PC-3 (cell line): ENCODE data around the gene EPS8L2. TPM values are rescaled to one million over a fixed set of nuclear protein-coding genes. Genes with fewer than 3 reads are reported as not detected.
"Not testable (repeated sequence)": the region's sequence is repeated elsewhere in the genome, so short reads cannot be mapped to it uniquely, and the experiment has no call there.

Experiments used
- ATAC-seq: fragments of 200-7000 bp; cut with Tn5 transposase; 2 replicates; pipeline ENCODE4 v1.9.1; 2020; ENCODE audit warnings: mild to moderate bottlenecking, moderate library complexity
- BruUV-seq: library from RNA; stranded (reverse); fragments of 400-500 nt; replicated peaks from 2 replicates; lab custom pipeline; 2021; lab: Mats Ljungman, UMichigan
- CTCF ChIA-PET: fragments of 300-600 bp; sonication (Branson Sonifier 250); formaldehyde crosslinking; loops from one replicate; lab custom pipeline; 2022; ENCODE audit warnings: antibody characterized with exemption; lab: Charles Lee
- POLR2A ChIA-PET: fragments of 300-600 bp; sonication (Branson Sonifier 250); formaldehyde crosslinking; loops from one replicate; lab custom pipeline; 2022; ENCODE audit warnings: antibody characterized with exemption; ENCODE audit not compliant: unreplicated experiment; lab: Charles Lee
- DNase-seq: peaks from one replicate; pipeline ENCODE4 v3.0.0-alpha.2; 2015
- H2AFZ ChIP-seq: fragments of 300-600 bp; sonication (generic); 2 replicates; pipeline ENCODE4 v1.6.0; 2016; ENCODE audit warnings: antibody characterized with exemption, low read length
- H3F3A ChIP-seq: fragments of 300-600 bp; sonication (generic); one replicate; pipeline ENCODE4 v1.6.0; 2017; ENCODE audit warnings: antibody characterized with exemption, low read length, control low read depth, mild to moderate bottlenecking; ENCODE audit not compliant: unreplicated experiment
- H3K27ac ChIP-seq: fragments of 300-600 bp; sonication (generic); 2 replicates; pipeline ENCODE4 v1.5.1; 2016; ENCODE audit warnings: mild to moderate bottlenecking, low read length
- H3K27me3 ChIP-seq: fragments of 300-600 bp; sonication (generic); 2 replicates; pipeline ENCODE4 v1.6.1; 2016; ENCODE audit warnings: low read length, mixed read lengths
- H3K36me3 ChIP-seq: fragments of 300-600 bp; sonication (generic); 2 replicates; pipeline ENCODE4 v1.6.1; 2016; ENCODE audit warnings: low read depth, mixed run types, low read length, mixed read lengths
- H3K4me1 ChIP-seq: fragments of 300-600 bp; sonication (generic); 2 replicates; pipeline ENCODE4 v1.5.1; 2016; ENCODE audit warnings: low read length; ENCODE audit not compliant: insufficient read depth
- H3K4me2 ChIP-seq: fragments of 300-600 bp; sonication (generic); 2 replicates; pipeline ENCODE4 v1.6.0; 2016; ENCODE audit warnings: low read length
- H3K4me3 ChIP-seq: fragments of 300-600 bp; sonication (generic); 2 replicates; pipeline ENCODE4 v1.5.1; 2016; ENCODE audit warnings: mild to moderate bottlenecking, low read length, mixed read lengths
- H3K79me2 ChIP-seq: fragments of 300-600 bp; sonication (generic); 2 replicates; pipeline ENCODE4 v1.6.1; 2017; ENCODE audit warnings: low read length, mixed read lengths
- H3K9ac ChIP-seq: fragments of 300-600 bp; sonication (generic); 2 replicates; pipeline ENCODE4 v1.6.0; 2016; ENCODE audit warnings: mild to moderate bottlenecking, low read length
- H3K9me2 ChIP-seq: fragments of 300-600 bp; sonication (generic); replicated peaks from 2 replicates; pipeline ENCODE4 v1.6.1; 2016; ENCODE audit warnings: mixed run types, low read length, mixed read lengths
- H3K9me3 ChIP-seq: fragments of 300-600 bp; sonication (generic); 2 replicates; pipeline ENCODE4 v1.6.1; 2016; ENCODE audit warnings: low read length, mixed read lengths
- H4K20me1 ChIP-seq: fragments of 300-600 bp; sonication (generic); 2 replicates; pipeline ENCODE4 v1.6.1; 2016; ENCODE audit warnings: low read length, mixed read lengths
- EZH2 ChIP-seq: fragments of 300-600 bp; sonication (generic); IDR thresholded peaks from one replicate; pipeline ENCODE4 v1.6.1; 2017; ENCODE audit warnings: antibody characterized with exemption, mild to moderate bottlenecking, low read length; ENCODE audit not compliant: unreplicated experiment
- EZH2phosphoT487 ChIP-seq: fragments of 300-600 bp; sonication (generic); IDR thresholded peaks from 2 replicates; pipeline ENCODE4 v1.6.1; 2018; ENCODE audit warnings: mild to moderate bottlenecking, antibody characterized with exemption, low read length, borderline replicate concordance
- intact Hi-C: fragments of 100-400 bp; cut with micrococcal nuclease; formaldehyde crosslinking; loops from 2 replicates; pipeline ENCODE4 v1.9.0; 2023
- total RNA-seq: library from RNA; depleted of rRNA; stranded (reverse); fragments of >200 nt; gene quantifications from 2 replicates; pipeline ENCODE4 v1.2.3, GENCODE V29; 2014
- TF ChIP-seq, protein P1 (sequence below): fragments of 300-600 bp; sonication (generic); conservative IDR thresholded peaks from 2 replicates; pipeline ENCODE4 v1.5.1; 2017; ENCODE audit warnings: antibody characterized with exemption, low read depth, mild to moderate bottlenecking, low read length

The EPS8L2 gene
- total RNA-seq, 1 experiment from 2014 or later, result 127 TPM

DNA sequence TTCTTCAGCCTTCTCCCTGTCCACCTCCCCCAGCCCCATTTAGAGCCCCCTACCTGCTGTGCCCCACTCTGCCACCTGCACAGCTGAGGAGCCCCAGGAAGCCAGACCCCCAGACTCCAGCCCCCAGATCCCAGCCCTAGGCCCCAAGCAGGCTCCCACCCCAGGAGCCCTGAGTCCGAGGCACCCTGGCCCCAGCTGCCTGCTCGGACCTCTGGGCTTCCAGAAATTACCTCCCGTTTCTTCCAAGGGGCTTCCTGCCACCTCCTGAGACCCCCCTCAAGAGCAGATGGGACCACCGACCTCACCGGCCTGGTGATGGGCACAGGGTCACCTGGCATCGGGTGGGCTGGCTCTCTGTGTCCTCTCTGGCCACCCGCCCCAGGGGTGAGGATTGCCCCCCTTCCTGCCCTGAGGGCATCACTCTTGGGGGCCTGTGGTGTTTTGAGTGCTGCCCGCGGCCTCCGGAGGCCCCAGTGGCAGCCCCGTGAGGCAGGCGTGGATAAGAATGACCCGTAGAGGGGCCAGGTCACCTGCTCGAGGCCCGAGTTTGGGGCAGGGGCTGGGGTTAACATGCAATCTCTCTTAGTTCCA, 23.0 kb downstream of the EPS8L2 start:
- Histone ChIP-seq H3K9ac (no peak overlapping the region), H4K20me1 (no peaks in the 10 kb centered on the region), H3K79me2 (no peaks in the 10 kb centered on the region), H3K4me2 (no peak overlapping the region), H3K27me3 (no peaks in the 10 kb centered on the region), H2AFZ (no peak overlapping the region), H3K36me3 (peaks cover 6% of the 10 kb centered on the region), H3K4me1 (peaks cover 17% of the 10 kb centered on the region), H3K9me3 (no peaks in the 10 kb centered on the region), H3F3A (peaks cover 8% of the 10 kb centered on the region), H3K4me3 (no peak overlapping the region), H3K9me2 (no peaks in the 10 kb centered on the region), H3K27ac (no peak overlapping the region)
- no peak for ATAC-seq
- POLR2A ChIA-PET, result no interaction called here
- no peak for TF ChIP-seq EZH2
- intact Hi-C loops, result loop anchor here (1.0 kb wide), 1 partner anchor 33 kb away; no protein-coding TSS in a partner anchor
- CTCF ChIA-PET, result interaction anchor here (1.5 kb wide), 1 partner anchor 24 kb away, joined by 4 read pairs; no protein-coding TSS in a partner anchor
- no peak for DNase-seq
- BruUV-seq, result no TSS peak

- ChIA-PET POLR2A (no interaction called here), CTCF (no interaction called here)
- no peaks in the 10 kb centered on the region for H4K20me1 ChIP-seq
- H3K27me3 ChIP-seq, result no peaks in the 10 kb centered on the region
- H3K9me3 ChIP-seq, result no peaks in the 10 kb centered on the region
- H3K27ac ChIP-seq, result no peak overlapping the region
- H3K36me3 ChIP-seq, result peaks cover 1% of the 10 kb centered on the region
- no TSS peak for BruUV-seq
- H3K4me2 ChIP-seq, result no peak overlapping the region
- no peaks in the 10 kb centered on the region for H3K79me2 ChIP-seq
- intact Hi-C loops, result no loop called here
- H3K9me2 ChIP-seq, result no peaks in the 10 kb centered on the region
- no peak overlapping the region for H3K9ac ChIP-seq
- TF ChIP-seq EZH2, result no peak
- TF ChIP-seq EZH2phosphoT487, result no peak
- TF ChIP-seq, protein P1, sequence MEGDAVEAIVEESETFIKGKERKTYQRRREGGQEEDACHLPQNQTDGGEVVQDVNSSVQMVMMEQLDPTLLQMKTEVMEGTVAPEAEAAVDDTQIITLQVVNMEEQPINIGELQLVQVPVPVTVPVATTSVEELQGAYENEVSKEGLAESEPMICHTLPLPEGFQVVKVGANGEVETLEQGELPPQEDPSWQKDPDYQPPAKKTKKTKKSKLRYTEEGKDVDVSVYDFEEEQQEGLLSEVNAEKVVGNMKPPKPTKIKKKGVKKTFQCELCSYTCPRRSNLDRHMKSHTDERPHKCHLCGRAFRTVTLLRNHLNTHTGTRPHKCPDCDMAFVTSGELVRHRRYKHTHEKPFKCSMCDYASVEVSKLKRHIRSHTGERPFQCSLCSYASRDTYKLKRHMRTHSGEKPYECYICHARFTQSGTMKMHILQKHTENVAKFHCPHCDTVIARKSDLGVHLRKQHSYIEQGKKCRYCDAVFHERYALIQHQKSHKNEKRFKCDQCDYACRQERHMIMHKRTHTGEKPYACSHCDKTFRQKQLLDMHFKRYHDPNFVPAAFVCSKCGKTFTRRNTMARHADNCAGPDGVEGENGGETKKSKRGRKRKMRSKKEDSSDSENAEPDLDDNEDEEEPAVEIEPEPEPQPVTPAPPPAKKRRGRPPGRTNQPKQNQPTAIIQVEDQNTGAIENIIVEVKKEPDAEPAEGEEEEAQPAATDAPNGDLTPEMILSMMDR, result no peak
- no peak for ATAC-seq
- DNase-seq, result no peak
- no peak overlapping the region for H2AFZ ChIP-seq
- H3K4me3 ChIP-seq, result no peak overlapping the region
- H3K4me1 ChIP-seq, result peaks cover 17% of the 10 kb centered on the region
- H3F3A ChIP-seq, result peaks cover 8% of the 10 kb centered on the region
These were observed 23.6 kb downstream of the EPS8L2 start for GRCh38 chr11:729492-730074.

- Histone ChIP-seq H4K20me1 (no peaks in the 10 kb centered on the region), H3K79me2 (no peaks in the 10 kb centered on the region), H3F3A (no peaks in the 10 kb centered on the region), H3K27me3 (no peaks in the 10 kb centered on the region), H3K27ac (no peak overlapping the region), H3K9ac (no peak overlapping the region), H3K4me3 (no peak overlapping the region), H3K4me2 (no peak overlapping the region), H3K36me3 (no peaks in the 10 kb centered on the region; the same call in 1 of the 2 replicates), H3K9me2 (no peaks in the 10 kb centered on the region), H3K9me3 (no peaks in the 10 kb centered on the region), H2AFZ (no peak overlapping the region), H3K4me1 (peaks cover 5% of the 10 kb centered on the region; the same call in 1 of the 2 replicates)
- intact Hi-C loops, result no loop called here
- CTCF ChIA-PET, result no interaction called here
- POLR2A ChIA-PET, result no interaction called here
- DNase-seq (no peak), ATAC-seq (no peak)
- BruUV-seq, result no TSS peak
- TF ChIP-seq, protein P1, result no peak
- TF ChIP-seq EZH2phosphoT487 (no peak), EZH2 (no peak)
These were observed 27.0 kb downstream of the EPS8L2 start for GRCh38 chr11:733072-733471.

DNA sequence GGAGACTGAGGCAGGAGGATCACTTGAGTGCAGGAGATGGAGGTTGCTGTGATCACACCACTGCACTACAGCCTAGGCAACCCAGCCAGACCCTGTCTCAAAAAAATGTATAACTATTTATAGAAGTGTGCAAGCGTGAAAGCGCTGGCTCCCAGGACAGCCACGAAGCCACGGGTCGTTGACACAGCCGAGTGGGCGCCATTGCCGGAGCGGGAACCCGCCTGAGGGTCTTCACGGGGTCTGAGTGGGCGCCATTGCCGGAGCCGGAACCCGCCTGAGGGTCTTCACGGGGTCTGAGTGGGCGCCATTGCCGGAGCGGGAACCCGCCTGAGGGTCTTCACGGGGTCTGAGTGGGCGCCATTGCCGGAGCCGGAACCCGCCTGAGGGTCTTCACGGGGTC, 28.5 kb downstream of the EPS8L2 start:
- DNase-seq, CTCF ChIA-PET, H3K4me2 ChIP-seq, H3K79me2 ChIP-seq, H3F3A ChIP-seq, H3K9ac ChIP-seq, H4K20me1 ChIP-seq, H3K4me3 ChIP-seq, H3K9me3 ChIP-seq, H3K36me3 ChIP-seq, intact Hi-C loops, POLR2A ChIA-PET, H3K9me2 ChIP-seq, H3K27me3 ChIP-seq, H2AFZ ChIP-seq, H3K4me1 ChIP-seq, H3K27ac ChIP-seq, ATAC-seq, BruUV-seq: not testable (repeated sequence)
